ENCODE measurements around the gene HAS3.

The HAS3 gene

GRCh38 chr16:69166221-69166833, 60.9 kb downstream of the HAS3 start:
- no peaks in the 10 kb centered on the region for H3K9me3 ChIP-seq (ENCODE audit: control insufficient read depth, insufficient read depth, low read length)
- no peak overlapping the region for H3K4me3 ChIP-seq (ENCODE audit: low read depth, low read length)
- no peak overlapping the region for H3K9ac ChIP-seq (ENCODE audit: low read depth, low read length)
- no peaks in the 10 kb centered on the region for H3K27me3 ChIP-seq (ENCODE audit: control insufficient read depth, insufficient read depth, low read length)
- H3K36me3 ChIP-seq (ENCODE audit: control insufficient read depth, insufficient read depth, low read length) = peaks cover 16% of the 10 kb centered on the region
- H3K4me1 ChIP-seq (ENCODE audit: control insufficient read depth, insufficient read depth, low read length) = peaks cover 3% of the 10 kb centered on the region

GRCh38 chr16:69166946-69167930, 61.8 kb downstream of the HAS3 start:
- no peak overlapping the region for H3K9ac ChIP-seq (ENCODE audit: low read depth, low read length)
- H3K27me3 ChIP-seq (ENCODE audit: control insufficient read depth, insufficient read depth, low read length) = no peaks in the 10 kb centered on the region
- no peak overlapping the region for H3K4me3 ChIP-seq (ENCODE audit: low read depth, low read length)
- no peaks in the 10 kb centered on the region for H3K9me3 ChIP-seq (ENCODE audit: control insufficient read depth, insufficient read depth, low read length)
- H3K36me3 ChIP-seq (ENCODE audit: control insufficient read depth, insufficient read depth, low read length) = peaks cover 16% of the 10 kb centered on the region
- H3K4me1 ChIP-seq (ENCODE audit: control insufficient read depth, insufficient read depth, low read length) = peaks cover 6% of the 10 kb centered on the region
